Endometrium (tissue), 2 donors: ENCODE data around the gene SLC7A8.
"Not testable (repeated sequence)": the region's sequence is repeated elsewhere in the genome, so short reads cannot be mapped to it uniquely, and the experiment has no call there.

Source experiments
- FAIRE-seq: peaks from 2 replicates; lab custom pipeline; 2012; peaks lifted over from hg19 to GRCh38; lab: Jason Lieb, UNC
- donor health status: control.
- donor health status: control.

Gene SLC7A8

GRCh38 chr14:23113431-23114119, 69.9 kb downstream of the SLC7A8 start:
- no peak for FAIRE-seq

DNA sequence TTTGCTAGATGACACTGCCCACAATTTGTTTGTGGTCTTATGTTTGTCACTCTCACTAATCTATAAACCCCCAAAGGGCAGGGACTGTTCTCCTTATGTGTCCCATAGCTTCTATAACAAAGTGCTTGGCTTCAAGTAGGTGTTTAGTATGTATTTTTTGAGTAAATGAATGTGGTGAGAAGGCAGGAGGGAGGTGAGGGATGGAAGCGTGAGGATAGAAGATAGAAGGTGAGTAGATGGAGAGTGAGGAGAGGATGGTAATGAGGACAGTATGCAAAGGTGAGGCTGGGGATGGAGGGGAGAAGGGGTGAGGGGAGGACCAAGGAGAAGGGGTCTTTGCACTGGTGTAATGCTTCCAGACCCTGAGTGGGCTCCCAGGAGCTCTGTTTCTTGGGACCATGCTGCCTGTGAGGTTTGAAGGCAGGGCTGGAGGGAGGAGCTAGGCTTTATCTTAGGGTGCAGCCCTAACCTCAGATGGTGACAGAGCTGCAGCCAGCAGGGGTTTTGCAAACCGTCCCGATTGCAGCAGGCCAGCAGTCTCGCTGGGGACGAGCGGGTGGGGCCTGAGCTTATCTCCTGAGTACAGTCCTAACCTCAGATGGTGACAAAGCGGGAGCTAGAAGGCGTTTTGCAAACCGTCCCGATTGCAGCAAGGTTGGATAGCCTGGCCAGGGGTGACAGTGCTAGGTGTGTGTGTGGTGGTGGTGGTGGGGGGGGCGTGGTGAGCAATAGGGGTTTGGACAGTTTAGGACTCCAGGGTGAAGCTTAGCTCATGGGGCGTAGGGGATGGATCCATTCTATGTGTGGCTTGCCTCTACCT, 70.9 kb downstream of the SLC7A8 start:
- no peak for FAIRE-seq

GRCh38 chr14:23110579-23111365, 72.7 kb downstream of the SLC7A8 start:
- no peak for FAIRE-seq

DNA sequence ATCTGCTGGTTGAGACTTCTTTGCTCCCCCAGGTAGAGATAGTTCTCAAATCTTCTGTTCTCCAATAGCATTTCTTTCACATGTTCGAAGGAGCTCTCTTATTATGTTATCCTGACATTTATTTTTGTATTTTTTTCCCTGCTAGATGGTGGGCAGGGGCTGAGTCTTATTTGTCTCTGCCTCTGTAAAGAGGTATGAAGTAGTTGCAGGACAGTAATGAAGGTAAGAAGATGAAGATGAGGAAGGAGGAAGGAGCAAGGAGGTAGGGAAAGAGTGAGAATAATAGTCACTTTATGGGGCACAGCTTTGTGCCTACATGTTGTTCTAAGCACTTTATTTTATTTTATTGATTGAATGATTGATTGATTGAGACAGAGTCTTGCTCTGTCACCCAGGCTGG, 73.7 kb downstream of the SLC7A8 start:
- FAIRE-seq = no peak

DNA sequence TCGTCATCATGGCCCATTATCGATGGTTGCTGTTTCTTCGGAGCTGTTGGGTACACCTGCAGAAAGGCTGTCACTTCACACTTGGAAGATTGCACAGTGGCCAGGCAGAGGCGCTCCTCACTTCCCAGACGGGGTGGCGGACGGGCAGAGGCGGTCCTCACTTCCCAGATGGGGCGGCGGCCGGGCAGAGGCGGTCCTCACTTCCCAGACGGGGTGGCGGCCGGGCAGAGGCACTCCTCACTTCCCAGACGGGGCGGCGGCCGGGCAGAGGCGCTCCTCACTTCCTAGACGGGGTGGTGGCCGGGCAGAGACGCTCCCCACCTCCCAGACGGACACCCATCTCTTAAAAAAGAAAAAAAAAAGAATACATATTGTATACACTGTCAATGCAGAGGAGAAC, 75.3 kb downstream of the SLC7A8 start:
- not testable (repeated sequence) for FAIRE-seq

DNA sequence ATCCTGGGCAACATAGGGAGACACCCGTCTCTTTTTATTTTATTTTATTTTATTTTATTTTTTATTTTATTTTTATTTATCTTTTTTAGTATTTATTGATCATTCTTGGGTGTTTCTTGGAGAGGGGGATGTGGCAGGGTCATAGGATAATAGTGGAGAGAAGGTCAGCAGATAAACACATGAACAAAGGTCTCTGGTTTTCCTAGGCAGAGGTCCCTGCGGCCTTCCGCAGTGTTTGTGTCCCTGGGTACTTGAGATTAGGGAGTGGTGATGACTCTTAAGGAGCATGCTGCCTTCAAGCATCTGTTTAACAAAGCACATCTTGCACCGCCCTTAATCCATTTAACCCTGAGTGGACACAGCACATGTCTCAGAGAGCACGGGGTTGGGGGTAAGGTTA, 75.8 kb downstream of the SLC7A8 start:
- FAIRE-seq = not testable (repeated sequence)

DNA sequence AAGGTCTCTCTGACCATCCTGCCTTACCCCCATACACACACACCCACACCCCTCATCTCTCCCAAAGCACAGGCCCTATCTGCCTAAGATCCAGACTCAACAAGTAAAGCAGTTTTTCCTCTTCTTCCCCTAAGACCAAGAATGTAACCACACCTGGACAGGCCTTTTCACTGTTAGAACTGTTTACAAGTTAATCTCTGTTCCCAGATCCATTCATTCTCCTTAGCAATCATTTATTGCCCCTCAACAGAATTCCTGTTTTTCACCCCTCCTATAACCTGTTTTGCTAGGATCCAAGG, 76.8 kb downstream of the SLC7A8 start:
- FAIRE-seq = no peak

DNA sequence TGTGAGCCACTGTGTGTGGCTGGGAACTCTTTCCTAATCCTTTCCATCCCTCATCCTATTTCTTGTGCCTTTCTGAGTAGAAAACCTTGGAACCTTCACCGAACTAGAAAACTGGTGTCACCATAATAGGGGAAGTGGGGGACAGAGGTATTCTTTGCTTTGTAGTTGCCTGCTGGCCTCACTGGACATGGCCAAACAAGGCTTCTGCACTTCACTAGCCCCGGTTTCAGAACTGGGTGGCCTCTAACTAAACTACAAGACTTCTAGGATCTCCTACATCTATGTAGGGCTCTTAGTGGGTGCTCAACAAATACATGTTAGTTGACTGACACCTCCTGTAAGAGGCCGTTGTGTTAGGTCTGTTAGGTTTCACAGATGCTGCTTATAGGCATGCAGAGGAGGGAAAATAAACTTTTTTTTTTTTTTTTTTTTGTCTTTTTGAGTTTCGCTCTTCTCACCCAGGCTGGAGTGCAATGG, 78.1 kb downstream of the SLC7A8 start:
- FAIRE-seq = no peak

DNA sequence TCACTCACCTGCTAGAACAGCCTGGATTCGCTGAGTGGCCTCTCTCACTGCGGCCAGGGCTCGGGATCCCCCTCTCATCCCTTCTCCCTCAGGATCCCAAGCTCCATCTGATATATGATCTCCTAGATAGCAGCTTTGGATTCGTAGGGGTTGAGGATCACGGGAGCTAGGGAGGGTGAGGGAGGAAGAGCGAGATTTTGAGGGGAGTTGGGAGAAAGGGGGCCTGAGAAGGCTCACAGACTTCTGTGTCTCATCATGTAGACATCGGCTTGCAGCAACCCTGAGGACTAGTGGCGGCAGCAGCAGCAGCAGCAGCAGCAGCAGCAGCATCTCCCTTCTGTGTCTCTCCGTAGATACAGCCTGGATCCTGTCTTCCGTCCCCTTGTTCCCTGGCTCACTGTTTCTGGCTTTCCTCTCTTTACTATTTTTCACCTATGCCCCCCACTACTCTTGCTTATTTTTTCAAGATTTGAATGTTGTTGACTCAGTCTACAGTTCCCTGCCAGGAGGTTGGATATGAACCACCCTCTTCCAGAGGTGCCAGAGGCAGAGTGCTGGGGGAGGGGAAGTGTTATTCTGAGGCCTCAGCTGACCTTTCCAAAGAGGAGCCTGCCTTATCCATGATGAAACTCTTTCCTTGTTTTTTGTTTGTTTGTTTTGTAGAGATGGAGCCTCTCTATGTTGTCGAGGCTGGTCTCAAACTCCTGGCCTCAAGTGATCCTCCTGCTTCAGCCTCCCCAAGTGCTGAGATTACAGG, 78.7 kb downstream of the SLC7A8 start, which contains the start of gene CIROP:
CIROP (minus strand) TSS at position 399 of the 757 bp plus-strand sequence; CDS start at position 330, 69 bp downstream.
- no peak for FAIRE-seq

DNA sequence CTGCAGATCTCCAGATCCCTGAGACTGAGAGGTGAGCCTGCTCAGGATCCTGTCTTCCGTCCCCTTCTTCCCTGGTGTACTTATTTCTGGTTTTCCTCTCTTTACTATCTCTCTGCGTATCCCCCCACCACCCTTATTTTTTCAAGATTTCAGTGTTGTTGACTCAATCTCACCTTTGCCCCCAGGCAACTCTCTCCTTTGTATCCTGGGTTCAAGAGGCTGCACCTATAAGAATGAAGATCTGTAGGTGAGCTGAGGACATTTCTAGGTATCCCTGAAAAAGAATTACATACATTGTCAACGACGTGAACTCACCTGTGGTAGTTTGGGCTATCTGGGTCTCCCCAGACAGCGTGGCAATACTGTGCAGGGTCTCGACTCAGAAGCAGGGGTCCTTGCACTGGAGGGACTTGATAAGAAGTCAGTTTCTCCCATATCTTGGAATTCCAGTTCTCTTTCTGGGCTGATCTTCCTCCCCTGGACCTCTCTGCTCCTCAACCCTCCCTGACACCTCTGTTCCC, 79.3 kb downstream of the SLC7A8 start:
- no peak for FAIRE-seq

DNA sequence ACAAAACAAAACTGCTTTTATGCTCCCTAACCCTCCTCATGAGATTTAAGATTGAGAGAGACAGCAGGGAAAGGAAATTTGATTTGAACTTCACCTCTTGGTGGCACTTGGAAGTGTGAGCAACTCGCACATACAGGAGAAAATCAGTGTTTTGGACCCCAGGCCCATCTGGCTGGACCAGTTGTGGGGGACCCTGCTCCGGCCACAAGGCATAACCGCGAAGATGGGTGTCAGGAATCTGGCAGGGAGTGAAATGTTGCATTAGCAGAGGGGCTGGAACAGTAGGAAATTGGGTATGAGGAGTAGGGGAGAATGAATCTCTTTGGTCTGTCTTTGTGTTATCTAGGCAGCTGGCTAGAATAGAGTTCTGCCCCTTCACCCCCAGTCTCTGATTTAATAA, 79.9 kb downstream of the SLC7A8 start:
- FAIRE-seq = no peak

- FAIRE-seq = no peak
These were observed 80.7 kb downstream of the SLC7A8 start for GRCh38 chr14:23102801-23103200.

DNA sequence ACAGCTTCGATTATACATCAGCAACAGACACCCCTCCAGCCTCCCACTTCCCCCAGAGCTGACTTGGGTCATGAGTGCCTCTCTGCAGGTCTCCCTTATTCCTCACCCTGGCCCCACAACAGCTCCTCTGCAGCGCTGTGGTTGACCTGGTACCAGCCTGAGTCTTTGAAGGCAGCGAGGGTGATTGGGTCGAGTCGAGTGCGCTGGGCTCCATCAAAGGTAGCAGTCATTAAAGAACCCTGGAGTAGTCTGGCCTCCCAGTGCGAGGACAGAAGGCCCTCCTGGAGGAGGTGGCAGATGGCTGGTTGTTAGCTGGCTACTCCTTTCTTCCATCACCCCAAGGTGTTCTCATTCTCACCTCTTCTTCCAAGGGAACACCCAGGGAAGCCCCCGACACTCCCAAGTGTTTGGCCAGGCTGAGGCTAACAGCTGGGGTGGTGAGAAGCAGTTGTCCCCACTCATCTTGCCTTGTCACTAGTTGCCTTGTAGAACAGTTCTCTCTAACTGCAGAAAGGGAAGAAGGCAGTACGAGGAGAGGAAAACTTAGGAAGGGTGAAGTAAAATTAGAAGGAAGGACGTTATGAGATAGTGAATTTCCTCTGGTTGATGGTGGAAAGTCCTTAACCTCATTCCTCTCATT, 81.4 kb downstream of the SLC7A8 start:
- FAIRE-seq = no peak

DNA sequence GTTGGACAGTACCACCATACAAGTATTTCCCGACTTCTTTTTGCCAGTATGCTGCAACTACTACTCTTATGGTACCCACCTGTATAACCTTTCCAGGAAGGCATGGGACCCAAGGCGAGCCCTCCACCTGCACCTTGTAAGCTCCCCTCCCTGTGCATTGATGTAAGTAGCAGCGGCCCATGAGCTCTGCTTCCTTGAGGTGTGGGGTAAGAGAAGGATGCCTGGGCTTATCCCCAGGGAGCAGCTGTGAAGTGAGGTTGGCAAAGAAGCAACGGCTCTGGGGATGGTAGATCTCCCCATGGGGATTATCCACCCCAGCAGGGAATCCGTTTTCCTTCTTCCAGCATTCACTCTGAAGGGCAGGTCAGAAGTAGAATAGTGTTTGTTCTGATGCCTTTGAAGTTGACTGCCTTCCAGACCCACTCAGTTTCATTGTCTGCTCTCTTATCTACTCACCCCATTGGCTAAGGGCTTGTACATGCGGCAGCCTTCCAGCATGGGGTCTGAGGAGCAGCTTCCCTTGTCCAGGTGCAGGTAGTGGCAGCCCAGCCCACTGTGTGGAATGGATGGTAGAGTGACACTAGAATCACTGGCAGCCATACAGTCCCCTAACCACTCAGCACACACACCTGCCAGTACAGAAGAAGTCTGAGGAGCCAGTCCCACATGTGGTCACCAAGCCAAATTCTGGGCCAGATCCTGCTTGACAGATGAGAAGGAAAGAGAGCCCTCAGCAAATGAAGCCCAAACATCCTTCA, 82.1 kb downstream of the SLC7A8 start:
- FAIRE-seq = no peak

DNA sequence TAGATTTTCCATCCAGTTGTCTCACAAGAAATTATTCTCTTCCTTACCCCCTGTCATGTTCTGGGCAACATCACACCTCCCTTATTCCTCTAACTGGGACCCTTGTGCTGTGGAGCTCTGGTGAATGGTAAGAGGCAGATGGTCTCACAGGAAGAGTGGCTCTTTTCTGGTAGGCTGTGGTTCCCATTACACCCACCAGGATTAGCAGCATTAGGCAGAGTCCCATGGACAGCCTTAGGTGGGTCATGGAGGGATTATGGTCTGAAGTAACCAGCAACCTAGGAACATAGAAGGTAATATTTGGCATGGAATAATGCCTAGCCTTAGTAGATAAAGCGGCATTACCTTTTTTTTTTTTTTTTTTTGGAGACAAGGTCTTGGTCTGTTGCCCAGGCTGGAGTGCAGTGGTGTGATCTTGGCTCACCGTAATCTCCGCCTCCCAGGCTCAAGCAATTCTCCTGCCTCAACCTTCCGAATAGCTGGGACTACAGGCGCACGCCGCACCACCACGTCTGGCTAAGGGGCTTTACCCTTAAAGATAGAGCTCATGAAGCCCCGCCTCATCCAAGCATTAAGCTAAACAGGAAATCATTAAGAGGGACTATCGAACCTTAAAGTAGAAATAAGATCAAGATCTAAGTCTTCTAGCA, 84.1 kb downstream of the SLC7A8 start:
- FAIRE-seq = no peak

DNA sequence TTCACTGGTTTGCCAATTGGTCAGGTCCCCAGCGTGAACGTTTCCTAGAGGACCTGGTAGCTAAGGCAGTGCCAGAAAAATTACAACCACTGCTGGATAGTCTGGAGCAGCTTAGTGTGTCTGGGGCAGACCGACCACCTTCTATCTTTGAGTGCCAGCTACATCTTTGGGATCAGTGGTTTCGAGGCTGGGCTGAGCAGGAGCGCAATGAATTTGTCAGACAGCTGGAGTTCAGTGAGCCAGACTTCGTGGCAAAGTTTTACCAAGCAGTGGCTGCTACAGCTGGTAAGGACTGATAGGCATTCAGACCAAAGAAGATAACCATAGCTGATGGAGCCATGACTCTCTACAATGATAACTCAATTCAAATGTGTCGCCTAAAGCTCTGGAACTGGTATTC, 85.7 kb downstream of the SLC7A8 start:
- FAIRE-seq = no peak

DNA sequence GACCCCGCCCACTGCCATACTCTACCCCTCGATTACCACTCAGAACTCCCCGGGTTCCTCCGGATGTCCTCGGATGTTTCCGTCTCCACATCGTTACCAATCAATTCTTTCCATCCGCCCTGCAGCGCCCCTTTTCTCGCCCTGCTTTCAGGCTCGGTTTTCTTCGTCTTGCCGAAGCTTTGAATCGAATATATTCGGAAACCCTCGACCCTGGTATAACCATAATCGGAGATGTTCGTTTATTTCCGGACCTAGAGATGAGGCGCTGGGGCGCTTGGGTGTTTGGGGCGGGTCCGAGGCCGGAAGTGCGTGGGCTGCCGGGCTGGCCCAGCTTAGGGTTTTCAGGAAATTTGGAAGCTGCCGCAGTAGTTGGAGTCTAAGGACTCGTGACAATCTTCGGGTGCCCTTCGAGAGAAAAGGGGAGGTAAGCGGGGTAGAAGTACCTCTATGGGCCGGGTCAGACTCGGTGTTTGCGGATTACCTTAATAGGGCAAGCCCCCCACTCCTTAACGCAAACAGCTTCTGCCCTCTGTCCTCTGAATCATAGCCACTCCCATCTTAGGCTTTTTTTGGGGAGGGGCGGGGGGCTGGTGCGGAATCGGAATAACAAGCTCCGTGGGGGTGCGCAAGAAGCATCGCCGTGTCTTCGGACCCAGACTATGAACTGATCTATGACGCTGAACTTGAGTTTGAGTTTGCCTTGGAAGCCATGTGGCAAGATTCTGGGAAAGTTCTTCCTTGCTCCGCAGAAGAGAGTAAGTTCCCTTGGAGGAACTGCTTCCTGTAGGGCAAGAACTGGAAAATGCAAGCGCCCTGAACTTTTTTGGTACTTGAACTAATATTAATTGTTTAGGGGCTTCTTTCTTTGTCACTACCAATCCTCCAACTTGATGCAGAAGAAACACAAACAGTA, 88.0 kb downstream of the SLC7A8 start, which contains the start of gene C14orf119:
C14orf119 (plus strand) TSS at position 310 of the 913 bp plus-strand sequence. CDS start 2,154 bp downstream, outside the sequence.
- FAIRE-seq = peak; percentile 99

- FAIRE-seq = no peak
These were observed 88.7 kb downstream of the SLC7A8 start, which contains the start of gene ACIN1 for GRCh38 chr14:23094666-23095195. TSS of gene ACIN1 (minus strand) at chr14:23095136. CDS start at chr14:23095112, 24 bp downstream.
